Trophoblast cell (in vitro differentiated cells and primary cell): ENCODE measurements around the gene BAIAP2.

ENCODE experiments used
- DNase-seq, 2 donors: peaks; one replicate each; pipeline ENCODE4 v3.0.0-alpha.2; 2016
- H2AFZ ChIP-seq: 2 replicates; pipeline ENCODE4 v1.6.1; 2013; ENCODE audit warnings: low read length, moderate library complexity, mild to moderate bottlenecking; ENCODE audit not compliant: insufficient read depth, poor library complexity
- H2AK5ac ChIP-seq: 2 replicates; pipeline ENCODE4 v1.6.1; 2013; ENCODE audit warnings: mild to moderate bottlenecking, low read length
- H2BK120ac ChIP-seq: 2 replicates; pipeline ENCODE4 v1.6.1; 2013; ENCODE audit warnings: low read length, mild to moderate bottlenecking, moderate library complexity; ENCODE audit not compliant: insufficient read depth, poor library complexity
- H2BK12ac ChIP-seq: 2 replicates; pipeline ENCODE4 v1.6.1; 2013; ENCODE audit warnings: mild to moderate bottlenecking, low read length, moderate library complexity
- H2BK5ac ChIP-seq: 2 replicates; pipeline ENCODE4 v1.6.1; 2013; ENCODE audit warnings: low read length, low read depth, moderate library complexity, mild to moderate bottlenecking; ENCODE audit not compliant: poor library complexity
- H3K14ac ChIP-seq: 2 replicates; pipeline ENCODE4 v1.6.1; 2013; ENCODE audit warnings: mild to moderate bottlenecking, low read length
- H3K18ac ChIP-seq: 2 replicates; pipeline ENCODE4 v1.6.1; 2013; ENCODE audit warnings: mild to moderate bottlenecking, low read length
- H3K23ac ChIP-seq: 2 replicates; pipeline ENCODE4 v1.6.1; 2013; ENCODE audit warnings: low read length
- H3K27ac ChIP-seq: 2 replicates; pipeline ENCODE4 v1.5.1; 2013; ENCODE audit warnings: low read depth, mild to moderate bottlenecking, inconsistent platforms, low read length, moderate library complexity
- H3K27me3 ChIP-seq: 2 replicates; pipeline ENCODE4 v1.6.1; 2013; ENCODE audit warnings: inconsistent platforms, mild to moderate bottlenecking, low read length, moderate library complexity; ENCODE audit not compliant: insufficient read depth
- H3K36me3 ChIP-seq, 2 experiments: 1 replicate in 1 of 2; 2 replicates in 1 of 2; pipeline ENCODE4 v1.6.1; 2013; ENCODE audit warnings: low read length in 2 of 2, mild to moderate bottlenecking in 2 of 2, moderate library complexity in 1 of 2; ENCODE audit not compliant: insufficient read depth in 2 of 2, control insufficient read depth in 1 of 2
- H3K4ac ChIP-seq: 2 replicates; pipeline ENCODE4 v1.6.1; 2013; ENCODE audit warnings: low read depth, mild to moderate bottlenecking, low read length, moderate library complexity
- H3K4me1 ChIP-seq, 2 experiments: 1 replicate in 1 of 2; 2 replicates in 1 of 2; pipeline ENCODE4 v1.6.1; 2013; ENCODE audit warnings: low read length in 2 of 2, mild to moderate bottlenecking in 2 of 2, moderate library complexity in 1 of 2; ENCODE audit not compliant: insufficient read depth in 2 of 2, control insufficient read depth in 1 of 2
- H3K4me2 ChIP-seq: 2 replicates; pipeline ENCODE4 v1.6.1; 2013; ENCODE audit warnings: inconsistent platforms, mild to moderate bottlenecking, low read length, moderate library complexity
- H3K4me3 ChIP-seq: 2 replicates; pipeline ENCODE4 v1.5.1; 2013; ENCODE audit warnings: mild to moderate bottlenecking, low read depth, low read length, inconsistent platforms
- H3K79me1 ChIP-seq: one replicate; pipeline ENCODE4 v1.6.1; 2013; ENCODE audit warnings: low read length
- H3K79me2 ChIP-seq: 2 replicates; pipeline ENCODE4 v1.6.1; 2013; ENCODE audit warnings: low read length, mild to moderate bottlenecking; ENCODE audit not compliant: control insufficient read depth, insufficient read depth, poor library complexity
- H3K9ac ChIP-seq: 2 replicates; pipeline ENCODE4 v1.6.1; 2013; ENCODE audit warnings: mild to moderate bottlenecking, low read length
- H3K9me3 ChIP-seq: 2 replicates; pipeline ENCODE4 v1.6.1; 2013; ENCODE audit warnings: low read depth, mild to moderate bottlenecking, control low read depth, inconsistent platforms, low read length; ENCODE audit not compliant: insufficient read depth
- H4K12ac ChIP-seq: 2 replicates; pipeline ENCODE4 v1.6.1; 2013; ENCODE audit warnings: low read depth, mild to moderate bottlenecking, low read length, moderate library complexity
- H4K8ac ChIP-seq: 2 replicates; pipeline ENCODE4 v1.6.1; 2013; ENCODE audit warnings: low read depth, mild to moderate bottlenecking, low read length, moderate library complexity
- H4K91ac ChIP-seq: one replicate; pipeline ENCODE4 v1.6.1; 2013; ENCODE audit warnings: low read depth, mild to moderate bottlenecking, low read length, moderate library complexity
- WGBS: extraction: QIAGEN DNeasy Blood & Tissue Kit; methylation state at CpG from one replicate; pipeline ENCODE4 v1.1.7; 2013; ENCODE audit warnings: missing lambda C conversion rate; ENCODE audit not compliant: insufficient read length, insufficient coverage; ENCODE audit errors: extremely low coverage; 5-methylcytosine and 5-hydroxymethylcytosine counted together

BAIAP2 gene

DNA sequence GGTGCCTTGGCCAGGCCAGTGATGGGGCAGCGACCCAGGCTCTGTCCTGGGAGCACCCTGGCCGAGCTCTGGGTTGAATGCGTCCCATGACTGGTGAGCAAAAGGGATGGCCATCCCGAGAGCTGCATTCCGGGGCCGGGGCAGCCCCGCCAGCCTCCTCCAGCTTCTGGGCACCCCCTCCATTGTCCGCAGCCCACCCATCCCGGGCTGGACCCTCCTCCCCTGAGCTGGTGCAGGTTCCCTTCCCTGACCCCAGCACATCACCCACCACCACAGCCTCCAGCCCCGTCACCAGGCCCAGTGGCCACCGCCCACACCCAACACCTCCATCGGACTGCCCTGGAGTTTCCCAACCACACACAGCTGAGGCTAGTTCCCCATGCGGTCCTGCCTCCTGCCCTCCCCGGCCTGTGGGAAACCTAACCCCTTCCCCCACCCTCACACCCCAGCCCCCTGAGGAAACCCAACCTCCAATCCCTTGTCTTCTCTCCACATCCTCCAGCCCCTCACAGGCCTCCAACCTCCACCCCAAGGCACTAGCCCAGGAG, 114.1 kb downstream of the BAIAP2 start:
- H3K14ac ChIP-seq: no peak overlapping the region
- H3K4me2 ChIP-seq: no peak overlapping the region
- no peak overlapping the region for H2AK5ac ChIP-seq
- no peaks in the 10 kb centered on the region for H3K36me3 ChIP-seq
- no peaks in the 10 kb centered on the region for H3K79me2 ChIP-seq
- no peak overlapping the region for H2AFZ ChIP-seq
- H4K91ac ChIP-seq: no peak overlapping the region
- no CpG with 5 or more reads among the region's 14 CpGs for WGBS
- no peaks in the 10 kb centered on the region for H3K79me1 ChIP-seq
- no peaks in the 10 kb centered on the region for H3K9me3 ChIP-seq
- no peak overlapping the region for H3K4ac ChIP-seq
- no peak for DNase-seq
- no peak overlapping the region for H3K18ac ChIP-seq
- H2BK120ac ChIP-seq: no peak overlapping the region
- no peak overlapping the region for H2BK12ac ChIP-seq
- no peaks in the 10 kb centered on the region for H3K27me3 ChIP-seq
- no peak overlapping the region for H2BK5ac ChIP-seq
- no peak overlapping the region for H3K9ac ChIP-seq
- H3K4me3 ChIP-seq: no peak overlapping the region
- H4K12ac ChIP-seq: no peak overlapping the region
- no peaks in the 10 kb centered on the region for H3K4me1 ChIP-seq
- no peak overlapping the region for H3K27ac ChIP-seq
- no peak overlapping the region for H3K23ac ChIP-seq
- no peak overlapping the region for H4K8ac ChIP-seq

- Histone ChIP-seq H3K27ac (no peak overlapping the region), H2BK5ac (no peak overlapping the region), H4K91ac (no peak overlapping the region), H3K4ac (no peak overlapping the region), H2BK120ac (no peak overlapping the region), H3K18ac (no peak overlapping the region), H3K4me1 (no peaks in the 10 kb centered on the region), H2BK12ac (no peak overlapping the region), H4K8ac (no peak overlapping the region), H2AFZ (no peak overlapping the region), H3K4me2 (no peak overlapping the region), H3K9ac (no peak overlapping the region), H3K27me3 (no peaks in the 10 kb centered on the region), H2AK5ac (no peak overlapping the region), H3K23ac (no peak overlapping the region), H3K36me3 (no peaks in the 10 kb centered on the region), H3K9me3 (no peaks in the 10 kb centered on the region), H3K4me3 (peak overlapping the region; percentile 28), H4K12ac (no peak overlapping the region), H3K14ac (no peak overlapping the region), H3K79me2 (no peaks in the 10 kb centered on the region), H3K79me1 (no peaks in the 10 kb centered on the region)
- WGBS: no CpG with 5 or more reads among the region's 14 CpGs
- peak in 1 of 2 donors; percentile 20 for DNase-seq
Observed at GRCh38 chr17:81150377-81151077, 115.6 kb downstream of the BAIAP2 start.

GRCh38 chr17:81151278-81151677, 116.3 kb downstream of the BAIAP2 start:
- no peak overlapping the region for H2AFZ ChIP-seq
- no peak overlapping the region for H3K4me3 ChIP-seq
- H3K9me3 ChIP-seq: no peaks in the 10 kb centered on the region
- no peak overlapping the region for H2BK12ac ChIP-seq
- no peak for DNase-seq
- H2BK5ac ChIP-seq: no peak overlapping the region
- no peak overlapping the region for H3K18ac ChIP-seq
- no peaks in the 10 kb centered on the region for H3K27me3 ChIP-seq
- no CpG with 5 or more reads among the region's 13 CpGs for WGBS
- no peak overlapping the region for H3K4ac ChIP-seq
- H4K91ac ChIP-seq: no peak overlapping the region
- H4K8ac ChIP-seq: no peak overlapping the region
- H3K27ac ChIP-seq: no peak overlapping the region
- no peak overlapping the region for H3K14ac ChIP-seq
- no peaks in the 10 kb centered on the region for H3K36me3 ChIP-seq
- no peaks in the 10 kb centered on the region for H3K79me1 ChIP-seq
- no peak overlapping the region for H2AK5ac ChIP-seq
- H3K23ac ChIP-seq: no peak overlapping the region
- H3K9ac ChIP-seq: no peak overlapping the region
- H3K4me2 ChIP-seq: no peak overlapping the region
- no peak overlapping the region for H4K12ac ChIP-seq
- H3K4me1 ChIP-seq: no peaks in the 10 kb centered on the region
- H3K79me2 ChIP-seq: no peaks in the 10 kb centered on the region
- H2BK120ac ChIP-seq: no peak overlapping the region

DNA sequence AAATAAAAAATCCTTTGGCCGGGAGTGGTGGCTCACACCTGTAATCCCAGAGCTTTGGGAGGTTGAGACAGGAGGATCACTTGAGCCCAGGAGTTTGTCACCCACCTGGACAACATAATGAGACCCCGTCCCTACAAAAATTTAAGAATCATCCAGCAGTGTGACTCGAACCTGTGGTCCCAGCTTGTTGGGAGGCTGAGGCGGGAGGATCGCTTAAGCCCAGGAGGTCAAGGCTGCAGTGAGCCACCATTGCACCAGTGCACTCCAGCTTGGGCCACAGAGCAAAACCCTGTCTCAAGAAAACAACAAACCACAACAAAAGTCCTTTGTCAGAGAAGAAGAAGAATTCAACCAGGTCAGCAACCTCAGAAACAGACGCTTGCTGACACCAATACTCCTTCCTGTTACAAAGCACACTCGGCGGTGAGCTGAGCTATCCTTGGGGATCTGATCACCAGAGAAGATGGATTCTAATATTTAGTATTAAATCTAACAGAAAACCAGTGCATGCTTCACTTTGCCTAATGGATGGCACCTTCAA, 117.4 kb downstream of the BAIAP2 start:
- Histone ChIP-seq H4K91ac (no peak overlapping the region), H3K23ac (no peak overlapping the region), H2AK5ac (no peak overlapping the region), H4K12ac (no peak overlapping the region), H3K27ac (no peak overlapping the region), H3K14ac (no peak overlapping the region), H3K4me2 (no peak overlapping the region), H3K4ac (no peak overlapping the region), H2BK120ac (no peak overlapping the region), H3K36me3 (no peaks in the 10 kb centered on the region), H2BK12ac (no peak overlapping the region), H3K9me3 (no peaks in the 10 kb centered on the region), H3K79me1 (no peaks in the 10 kb centered on the region), H2BK5ac (no peak overlapping the region), H4K8ac (no peak overlapping the region), H3K4me3 (no peak overlapping the region), H3K27me3 (no peaks in the 10 kb centered on the region), H3K79me2 (no peaks in the 10 kb centered on the region), H3K9ac (no peak overlapping the region), H2AFZ (no peak overlapping the region), H3K18ac (no peak overlapping the region), H3K4me1 (no peaks in the 10 kb centered on the region)
- DNase-seq: no peak
- WGBS: no CpG with 5 or more reads among the region's 8 CpGs
